SK-N-SH (cell line): Measurements from ENCODE around the gene SLC40A1. TPM values are rescaled to one million over a fixed set of nuclear protein-coding genes. Genes with fewer than 3 reads are reported as not detected.

Source experiments
- CTCF ChIA-PET: fragments of 300-600, 350-600 bp; formaldehyde crosslinking; extraction: SDS; loops from one replicate; lab custom pipeline; 2021; lab: Yijun Ruan, JAX
- POLR2A ChIA-PET: fragments of 350-600 bp; sonication (Branson Sonifier 250); formaldehyde crosslinking; extraction: SDS; loops from one replicate; lab custom pipeline; 2020; ENCODE audit warnings: antibody characterized with exemption, inconsistent platforms; lab: Yijun Ruan, JAX
- DNase-seq: peaks from one replicate; pipeline ENCODE4 v3.0.0; 2012
- H2AFZ ChIP-seq: fragments of 200-600 bp; sonication (generic); 2 replicates; pipeline ENCODE4 v1.8.1; 2016; ENCODE audit warnings: antibody characterized with exemption, mild to moderate bottlenecking, low read depth
- H3F3A ChIP-seq: fragments of 200-600 bp; sonication (generic); replicated peaks from 2 replicates; pipeline ENCODE3; 2016; ENCODE audit warnings: antibody characterized with exemption, mild to moderate bottlenecking; ENCODE audit not compliant: insufficient read depth
- H3K27ac ChIP-seq, 2 experiments: fragments of 200-500 bp in 1 of 2; fragments of 200-600 bp in 1 of 2; sonication (Bioruptor generic) in 1 of 2; sonication (generic), shearing (Covaris generic) in 1 of 2; 2 replicates each; pipeline versions ENCODE4 v1.5.1 to v1.6.1; 2014 to 2016; ENCODE audit warnings: low read depth in 2 of 2, inconsistent platforms in 1 of 2, low read length in 1 of 2, mild to moderate bottlenecking in 1 of 2, mixed read lengths in 1 of 2
- H3K27me3 ChIP-seq: fragments of 200-600 bp; sonication (generic), shearing (Covaris generic); 2 replicates; pipeline ENCODE4 v1.6.1; 2016; ENCODE audit warnings: mixed run types; ENCODE audit not compliant: insufficient read depth
- H3K36me3 ChIP-seq, 2 experiments: fragments of 200-500 bp in 1 of 2; fragments of 200-600 bp in 1 of 2; sonication (Bioruptor generic) in 1 of 2; sonication (generic) in 1 of 2; replicated peaks in 1 of 2; 2 replicates each; pipeline versions ENCODE3 to v1.5.1; 2014 to 2016; ENCODE audit warnings: low read length in 1 of 2, mild to moderate bottlenecking in 1 of 2; ENCODE audit not compliant: insufficient read depth in 2 of 2, control insufficient read depth in 1 of 2
- H3K4me1 ChIP-seq, 2 experiments: fragments of 200-500 bp in 1 of 2; fragments of 200-600 bp in 1 of 2; sonication (Bioruptor generic) in 1 of 2; sonication (generic), shearing (Covaris generic) in 1 of 2; 2 replicates each; pipeline versions ENCODE4 v1.5.1 to v1.6.1; 2014 to 2016; ENCODE audit warnings: low read depth in 1 of 2, low read length in 1 of 2, mixed run types in 1 of 2; ENCODE audit not compliant: insufficient read depth in 2 of 2, control insufficient read depth in 1 of 2
- H3K4me2 ChIP-seq: fragments of 200-600 bp; sonication (generic), shearing (Covaris generic); 2 replicates; pipeline ENCODE4 v1.6.1; 2017; ENCODE audit warnings: mixed run types
- H3K4me3 ChIP-seq, 2 experiments: fragments of 200-500 bp in 1 of 2; fragments of 200-600 bp in 1 of 2; sonication (Bioruptor generic) in 1 of 2; sonication (generic), shearing (Covaris generic) in 1 of 2; 2 replicates each; pipeline versions ENCODE4 v1.5.1 to v1.8.1; 2014 to 2016; ENCODE audit warnings: low read depth in 2 of 2, inconsistent platforms in 1 of 2, low read length in 1 of 2, mild to moderate bottlenecking in 1 of 2, mixed read lengths in 1 of 2, moderate library complexity in 1 of 2
- H3K79me2 ChIP-seq: fragments of 200-600 bp; sonication (generic); 2 replicates; pipeline ENCODE4 v1.8.1; 2017; ENCODE audit warnings: mild to moderate bottlenecking; ENCODE audit not compliant: insufficient read depth
- H3K9ac ChIP-seq: fragments of 200-600 bp; sonication (generic); 2 replicates; pipeline ENCODE4 v1.6.1; 2017; ENCODE audit warnings: mixed run types
- H3K9me2 ChIP-seq: fragments of 200-600 bp; sonication (generic); 2 replicates; pipeline ENCODE4 v1.6.1; 2017; ENCODE audit warnings: mixed run types
- H3K9me3 ChIP-seq: fragments of 200-600 bp; sonication (generic); 2 replicates; pipeline ENCODE4 v1.6.1; 2017; ENCODE audit warnings: mixed run types, mild to moderate bottlenecking, moderate library complexity
- H4K20me1 ChIP-seq: fragments of 200-600 bp; sonication (generic); 2 replicates; pipeline ENCODE4 v1.6.1; 2017; ENCODE audit warnings: mild to moderate bottlenecking, mixed run types; ENCODE audit not compliant: insufficient read depth
- CHD2 ChIP-seq: fragments of 150-350 bp; IDR thresholded peaks from 2 replicates; pipeline ENCODE4 v1.6.1; 2018; ENCODE audit warnings: low read length; ENCODE audit not compliant: partially characterized antibody
- CTCF ChIP-seq: fragments of 200-600 bp; sonication (generic); IDR thresholded peaks from 2 replicates; pipeline ENCODE4 v1.6.1; 2017; ENCODE audit warnings: antibody characterized with exemption, mild to moderate bottlenecking, moderate library complexity
- ELF1 ChIP-seq: IDR thresholded peaks from 2 replicates; pipeline ENCODE4 v1.4.0; 2012
- EP300 ChIP-seq, 2 experiments: IDR thresholded peaks; 2 replicates each; pipeline versions ENCODE4 v1.4.0 to v1.6.1; 2012; ENCODE audit warnings: borderline replicate concordance in 1 of 2, low read depth in 1 of 2, low read length in 1 of 2
- EZH2phosphoT487 ChIP-seq: fragments of 200-600 bp; sonication (generic); IDR thresholded peaks from 2 replicates; pipeline ENCODE4 v1.6.1; 2017; ENCODE audit warnings: low read depth, mixed run types, mild to moderate bottlenecking, antibody characterized with exemption, moderate library complexity, borderline replicate concordance
- FOXM1 ChIP-seq: IDR thresholded peaks from 2 replicates; pipeline ENCODE4 v1.4.0; 2012; ENCODE audit warnings: low read depth, mild to moderate bottlenecking
- GABPA ChIP-seq: IDR thresholded peaks from 2 replicates; pipeline ENCODE4 v1.4.0; 2012; ENCODE audit warnings: low read depth, mild to moderate bottlenecking
- GATA2 ChIP-seq: sonication (generic); formaldehyde crosslinking; IDR thresholded peaks from 2 replicates; pipeline ENCODE4 v1.5.0; 2020; ENCODE audit warnings: mild to moderate bottlenecking, missing genetic modification reagents
- IRF3 ChIP-seq: fragments of 150-350 bp; IDR thresholded peaks from 2 replicates; pipeline ENCODE4 v1.6.1; 2016; ENCODE audit warnings: mild to moderate bottlenecking, low read depth, low read length
- JUND ChIP-seq: IDR thresholded peaks from 2 replicates; pipeline ENCODE4 v1.4.0; 2012
- MEF2A ChIP-seq: IDR thresholded peaks from 2 replicates; pipeline ENCODE4 v1.4.0; 2012; ENCODE audit warnings: low read depth, borderline replicate concordance
- MXI1 ChIP-seq: IDR thresholded peaks from 2 replicates; pipeline ENCODE4 v1.6.1; 2012; ENCODE audit warnings: mild to moderate bottlenecking, low read depth, low read length, improper control_type of control experiment
- PBX3 ChIP-seq: IDR thresholded peaks from 2 replicates; pipeline ENCODE4; 2012
- POLR2AphosphoS5 ChIP-seq: IDR thresholded peaks from 2 replicates; pipeline ENCODE4 v1.6.1; 2012; ENCODE audit warnings: low read depth, low read length
- RFX5 ChIP-seq: IDR thresholded peaks from 2 replicates; pipeline ENCODE4 v1.6.1; 2012; ENCODE audit warnings: mild to moderate bottlenecking, improper control_type of control experiment, low read length
- RXRA ChIP-seq: IDR thresholded peaks from 2 replicates; pipeline ENCODE4 v1.4.0; 2012; ENCODE audit warnings: low read depth, mild to moderate bottlenecking, borderline replicate concordance
- SMC3 ChIP-seq: IDR thresholded peaks from 2 replicates; pipeline ENCODE4 v1.6.1; 2012; ENCODE audit warnings: low read depth, low read length, improper control_type of control experiment
- TCF12 ChIP-seq: IDR thresholded peaks from 2 replicates; pipeline ENCODE4 v1.4.0; 2012
- TEAD4 ChIP-seq: IDR thresholded peaks from 2 replicates; pipeline ENCODE4 v1.4.0; 2012; ENCODE audit warnings: mild to moderate bottlenecking, borderline replicate concordance; ENCODE audit not compliant: insufficient read depth
- USF2 ChIP-seq: fragments of 150-350 bp; IDR thresholded peaks from 2 replicates; pipeline ENCODE4 v1.6.1; 2017; ENCODE audit warnings: antibody characterized with exemption, low read length, low read depth, borderline replicate concordance
- polyA plus RNA-seq, 3 experiments: library from polyadenylated mRNA; depleted of rRNA; stranded (reverse); fragments of >200 nt; gene quantifications; 2 replicates each; pipeline ENCODE4 v1.2.3, GENCODE V29; 2012

The SLC40A1 gene
- polyA plus RNA-seq, 1 of the 3 experiments (the other 2 are of a cell fraction) = 1.8 TPM

- TF ChIP-seq EP300 (IDR thresholded peaks at IDR 0.05; ENCODE audit: borderline replicate concordance in 1 of 2, low read depth in 1 of 2, low read length in 1 of 2) (no peak), TCF12 (no peak), TEAD4 (no peak), SMC3 (no peak), USF2 (no peak), GABPA (no peak), IRF3 (no peak), GATA2 (no peak), ELF1 (no peak), CTCF (no peak), CHD2 (no peak)
These were observed 42.5 kb upstream of the SLC40A1 start (continued) for GRCh38 chr2:189623049-189623448.

GRCh38 chr2:189621781-189622180 is 41.2 kb upstream of the SLC40A1 start:
- no peak for TF ChIP-seq TCF12
- no peak for TF ChIP-seq GABPA
- no peak for TF ChIP-seq CHD2
- TF ChIP-seq FOXM1 = no peak
- no peak for TF ChIP-seq RFX5
- TF ChIP-seq MXI1 = no peak
- TF ChIP-seq TEAD4 = no peak
- no peak for TF ChIP-seq MEF2A
- TF ChIP-seq EZH2phosphoT487 = no peak
- TF ChIP-seq GATA2 = no peak
- no peak for TF ChIP-seq POLR2AphosphoS5
- no peak for TF ChIP-seq JUND
- TF ChIP-seq RXRA = no peak
- no peak for TF ChIP-seq SMC3
- no peak for TF ChIP-seq PBX3
- POLR2A ChIA-PET = no interaction called here

More at GRCh38 chr2:189621781-189622180, 41.2 kb upstream of the SLC40A1 start:
- Histone ChIP-seq H3K36me3 (no peaks in the 10 kb centered on the region), H3K9ac (no peak overlapping the region), H2AFZ (no peak overlapping the region), H3K4me2 (no peak overlapping the region), H3K9me3 (no peaks in the 10 kb centered on the region), H3K4me1 (no peaks in the 10 kb centered on the region), H3K27ac (no peak overlapping the region; a peak in 1 of 4 replicates), H3K4me3 (no peak overlapping the region), H3K27me3 (no peaks in the 10 kb centered on the region), H4K20me1 (no peaks in the 10 kb centered on the region), H3F3A (no peaks in the 10 kb centered on the region), H3K79me2 (no peaks in the 10 kb centered on the region), H3K9me2 (no peaks in the 10 kb centered on the region)
- DNase-seq = no peak
- CTCF ChIA-PET = no interaction called here
